Testis (tissue), 2 donors: Measurements from ENCODE around the gene MED13.

Source experiments
- POLR2A ChIP-seq: fragments of 450-650 bp; IDR thresholded peaks from one replicate; pipeline ENCODE4 v1.6.1; 2017; ENCODE audit warnings: antibody characterized with exemption, mild to moderate bottlenecking, moderate library complexity
- TF ChIP-seq, protein P1 (sequence below), 3 experiments: fragments of 450-650 bp in 2 of 3; fragments of 200-600 bp in 1 of 3; sonication (generic) in 1 of 3; IDR thresholded peaks; one replicate each; pipeline ENCODE4 v1.5.1; 2016 to 2019; ENCODE audit warnings: antibody characterized with exemption in 3 of 3, mild to moderate bottlenecking in 2 of 3, moderate library complexity in 1 of 3

DNA sequence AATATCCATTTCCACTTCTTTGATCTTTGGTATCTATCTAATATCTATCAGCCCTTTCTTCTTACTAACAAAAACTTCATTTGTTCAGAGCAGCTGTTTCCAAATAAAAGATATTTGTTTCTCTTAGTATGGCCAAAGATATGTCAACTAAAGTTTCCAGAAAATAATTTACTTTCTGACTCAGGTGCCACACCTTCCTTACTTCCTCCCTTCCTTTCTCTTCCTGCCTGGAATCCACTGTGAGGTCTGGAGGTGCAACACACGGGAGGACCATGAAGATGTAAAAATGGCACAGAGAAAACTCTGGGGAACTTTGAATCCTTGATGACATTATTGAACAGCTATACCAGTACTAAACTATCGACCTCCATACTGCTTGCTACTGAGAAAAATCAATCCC is 14.0 kb downstream of the MED13 start:
- TF ChIP-seq, protein P1, sequence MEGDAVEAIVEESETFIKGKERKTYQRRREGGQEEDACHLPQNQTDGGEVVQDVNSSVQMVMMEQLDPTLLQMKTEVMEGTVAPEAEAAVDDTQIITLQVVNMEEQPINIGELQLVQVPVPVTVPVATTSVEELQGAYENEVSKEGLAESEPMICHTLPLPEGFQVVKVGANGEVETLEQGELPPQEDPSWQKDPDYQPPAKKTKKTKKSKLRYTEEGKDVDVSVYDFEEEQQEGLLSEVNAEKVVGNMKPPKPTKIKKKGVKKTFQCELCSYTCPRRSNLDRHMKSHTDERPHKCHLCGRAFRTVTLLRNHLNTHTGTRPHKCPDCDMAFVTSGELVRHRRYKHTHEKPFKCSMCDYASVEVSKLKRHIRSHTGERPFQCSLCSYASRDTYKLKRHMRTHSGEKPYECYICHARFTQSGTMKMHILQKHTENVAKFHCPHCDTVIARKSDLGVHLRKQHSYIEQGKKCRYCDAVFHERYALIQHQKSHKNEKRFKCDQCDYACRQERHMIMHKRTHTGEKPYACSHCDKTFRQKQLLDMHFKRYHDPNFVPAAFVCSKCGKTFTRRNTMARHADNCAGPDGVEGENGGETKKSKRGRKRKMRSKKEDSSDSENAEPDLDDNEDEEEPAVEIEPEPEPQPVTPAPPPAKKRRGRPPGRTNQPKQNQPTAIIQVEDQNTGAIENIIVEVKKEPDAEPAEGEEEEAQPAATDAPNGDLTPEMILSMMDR (IDR thresholded peaks at IDR 0.05) = no peak
- no peak for TF ChIP-seq POLR2A
